Endothelial cell of umbilical vein (primary cell): ENCODE data around the gene C17orf67. TPM values are rescaled to one million over a fixed set of nuclear protein-coding genes. Genes with fewer than 3 reads are reported as not detected.

Experiments
- BruUV-seq: library from RNA; stranded (reverse); fragments of 400-500 nt; replicated peaks from 2 replicates; lab custom pipeline; 2021; lab: Mats Ljungman, UMichigan
- CTCF ChIA-PET: fragments of 300-600, 350-600 bp; sonication (Branson Sonifier 250); formaldehyde crosslinking; loops from one replicate; lab custom pipeline; 2021; ENCODE audit warnings: antibody characterized with exemption, inconsistent platforms; lab: Charles Lee
- POLR2A ChIA-PET: fragments of 300-600, 350-600 bp; sonication (Branson Sonifier 250); formaldehyde crosslinking; loops from one replicate; lab custom pipeline; 2021; ENCODE audit warnings: antibody characterized with exemption, inconsistent platforms; lab: Charles Lee
- DNase-seq: peaks from one replicate; pipeline ENCODE4 v3.0.0-alpha.2; 2011; ENCODE audit warnings: low read depth, low spot score
- FAIRE-seq: peaks from 2 replicates; lab custom pipeline; 2011; peaks lifted over from hg19 to GRCh38; lab: Jason Lieb, UNC
- H2AFZ ChIP-seq: 2 replicates; pipeline ENCODE4 v1.6.0; 2012; ENCODE audit warnings: low read depth, low read length, control low read depth, inconsistent platforms
- H3K27ac ChIP-seq: 2 replicates; pipeline ENCODE4 v1.5.1; 2011; ENCODE audit warnings: low read depth, mild to moderate bottlenecking, control low read depth, low read length, moderate library complexity; ENCODE audit not compliant: insufficient read depth
- H3K27me3 ChIP-seq, 2 experiments: 2 replicates each; pipeline versions ENCODE4 v1.6.0 to v1.6.1; 2011; ENCODE audit warnings: low read length in 2 of 2, mixed read lengths in 1 of 2; ENCODE audit not compliant: control insufficient read depth in 2 of 2, insufficient read depth in 2 of 2
- H3K36me3 ChIP-seq, 2 experiments: 2 replicates in 1 of 2; 3 replicates in 1 of 2; pipeline ENCODE4 v1.5.1; 2011; ENCODE audit warnings: low read length in 2 of 2, mild to moderate bottlenecking in 1 of 2, moderate library complexity in 1 of 2; ENCODE audit not compliant: control insufficient read depth in 2 of 2, insufficient read depth in 2 of 2; ENCODE audit errors: extremely low read depth in 1 of 2
- H3K4me1 ChIP-seq: 3 replicates; pipeline ENCODE4 v1.5.1; 2011; ENCODE audit warnings: mild to moderate bottlenecking, low read length; ENCODE audit not compliant: control insufficient read depth, insufficient read depth; ENCODE audit errors: extremely low read depth
- H3K4me2 ChIP-seq: 2 replicates; pipeline ENCODE4 v1.6.1; 2011; ENCODE audit warnings: low read length, control low read depth, mixed read lengths; ENCODE audit not compliant: insufficient read depth
- H3K4me3 ChIP-seq, 3 experiments: fragments of 200-600 bp in 1 of 3; sonication (generic), shearing (Covaris generic) in 1 of 3; replicated peaks in 1 of 3; 2 replicates each; pipeline ENCODE4 v1.5.1; 2011 to 2016; ENCODE audit warnings: control low read depth in 3 of 3, low read length in 3 of 3, mild to moderate bottlenecking in 2 of 3, inconsistent platforms in 1 of 3, low read depth in 1 of 3, moderate library complexity in 1 of 3; ENCODE audit not compliant: insufficient read depth in 1 of 3
- H3K79me2 ChIP-seq: 2 replicates; pipeline ENCODE4 v1.6.0; 2012; ENCODE audit warnings: low read length, inconsistent platforms; ENCODE audit not compliant: control insufficient read depth, insufficient read depth
- H3K9ac ChIP-seq: replicated peaks from 2 replicates; pipeline ENCODE3; 2011; ENCODE audit warnings: low read length, control low read depth; ENCODE audit not compliant: insufficient read depth; ENCODE audit errors: extremely low read depth
- H3K9me1 ChIP-seq: replicated peaks from 3 replicates; pipeline ENCODE4 v1.6.0; 2011; ENCODE audit warnings: mild to moderate bottlenecking, low read length; ENCODE audit not compliant: control insufficient read depth, insufficient read depth; ENCODE audit errors: extremely low read depth
- H3K9me3 ChIP-seq: replicated peaks from 2 replicates; pipeline ENCODE4 v1.5.1; 2012; ENCODE audit warnings: low read length, inconsistent platforms; ENCODE audit not compliant: control insufficient read depth, insufficient read depth
- H4K20me1 ChIP-seq: replicated peaks from 2 replicates; pipeline ENCODE3; 2011; ENCODE audit warnings: mild to moderate bottlenecking, low read length; ENCODE audit not compliant: control insufficient read depth, insufficient read depth; ENCODE audit errors: extremely low read depth
- FOS ChIP-seq: IDR thresholded peaks from 2 replicates; pipeline ENCODE4 v1.6.1; 2011; ENCODE audit warnings: mild to moderate bottlenecking, low read length, moderate library complexity, borderline replicate concordance; ENCODE audit not compliant: insufficient read depth
- GATA2 ChIP-seq: IDR thresholded peaks from 2 replicates; pipeline ENCODE4 v1.7.0; 2011; ENCODE audit warnings: low read depth, mild to moderate bottlenecking, moderate library complexity, mixed read lengths, low read length; ENCODE audit not compliant: insufficient read length, insufficient read depth
- JUN ChIP-seq: IDR thresholded peaks from 2 replicates; pipeline ENCODE4 v1.6.1; 2011; ENCODE audit warnings: borderline replicate concordance, low read depth; ENCODE audit not compliant: insufficient read length, insufficient read depth
- POLR2AphosphoS5 ChIP-seq: IDR thresholded peaks from 2 replicates; pipeline ENCODE4 v1.6.1; 2012; ENCODE audit warnings: low read depth, mild to moderate bottlenecking, control low read depth, low read length, moderate library complexity; ENCODE audit not compliant: insufficient read depth
- dilution Hi-C: fragments of 300-500 bp; cut with MboI; formaldehyde crosslinking; loops from one replicate; pipeline ENCODE4 v1.15.0; 2019; ENCODE audit warnings: low sequenced_read_pairs; ENCODE audit not compliant: extremely low pct_ligation_motif_present
- intact Hi-C: fragments of 100-400 bp; cut with micrococcal nuclease; formaldehyde crosslinking; loops from one replicate; pipeline ENCODE4 v1.10.0; 2022
- polyA plus RNA-seq, 4 experiments: library from polyadenylated mRNA; depleted of rRNA in 3 of 4; stranded (reverse) in 3 of 4; unstranded in 1 of 4; fragments of >200 nt; gene quantifications; 2 replicates each; pipeline versions ENCODE4 v1.2.1 to v1.2.3, GENCODE V29; 2011 to 2012; ENCODE audit warnings: missing spikeins in 1 of 4
- total RNA-seq: library from RNA; stranded (reverse); gene quantifications from 2 replicates; pipeline ENCODE4 v1.2.3, GENCODE V29; 2021
- TF ChIP-seq, protein P1 (sequence below): IDR thresholded peaks from 2 replicates; pipeline ENCODE4 v1.6.1; 2011; ENCODE audit not compliant: insufficient read depth, insufficient read length

Gene C17orf67
- total and polyA plus RNA-seq, 2 donors (not counting 3 experiments of a cell fraction or from before 2014, with no cell fraction given), result 1.9 to 5.8 TPM

DNA sequence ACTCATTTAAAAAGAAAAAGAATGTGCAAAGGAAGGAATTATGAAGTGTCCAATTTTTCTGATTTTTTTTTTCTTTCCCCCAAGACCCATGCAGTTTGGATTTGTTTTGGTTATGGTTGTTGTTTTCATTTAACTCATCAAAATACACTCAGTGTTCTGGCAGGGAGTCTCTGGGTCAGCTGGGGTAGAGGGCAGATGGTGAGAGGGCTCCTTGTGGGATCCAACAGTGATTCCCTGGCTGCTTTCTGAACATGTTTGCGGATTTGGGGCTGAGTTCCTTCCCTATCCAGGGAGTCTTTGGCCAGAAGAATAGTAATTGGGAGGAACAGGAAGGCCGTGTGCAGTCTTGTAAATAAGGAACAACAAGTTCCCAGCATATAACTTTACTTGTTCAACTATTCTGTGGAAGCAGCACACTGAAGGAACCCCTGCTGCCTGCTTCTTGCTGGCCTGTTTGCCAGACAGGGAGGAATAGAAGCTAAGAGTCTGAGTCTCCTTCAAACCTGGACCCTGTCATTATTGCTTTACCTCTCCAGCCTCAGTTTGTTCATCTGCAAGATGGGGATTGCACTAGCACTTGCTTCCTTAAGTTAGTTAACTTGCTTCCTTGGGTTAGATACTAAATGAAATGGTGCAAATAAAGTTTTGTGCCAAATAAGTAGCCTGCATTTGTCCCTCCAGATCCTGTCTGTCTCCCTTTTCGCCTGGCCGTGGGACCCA, 32.1 kb downstream of the C17orf67 start:
- no peak overlapping the region for H3K4me2 ChIP-seq
- dilution Hi-C loops, result no loop called here
- H3K4me1 ChIP-seq, result no peaks in the 10 kb centered on the region
- H3K9ac ChIP-seq, result no peak overlapping the region
- no peaks in the 10 kb centered on the region for H3K27me3 ChIP-seq
- intact Hi-C loops, result no loop called here
- no peaks in the 10 kb centered on the region for H3K9me1 ChIP-seq
- no TSS peak for BruUV-seq
- no peak overlapping the region for H2AFZ ChIP-seq
- no peak overlapping the region for H3K4me3 ChIP-seq
- ChIA-PET CTCF (no interaction called here), POLR2A (no interaction called here)
- DNase-seq, result no peak
- H4K20me1 ChIP-seq, result no peaks in the 10 kb centered on the region
- no peaks in the 10 kb centered on the region for H3K79me2 ChIP-seq
- H3K27ac ChIP-seq, result no peak overlapping the region
- no peaks in the 10 kb centered on the region for H3K9me3 ChIP-seq
- TF ChIP-seq JUN, result no peak
- TF ChIP-seq FOS, result no peak
- TF ChIP-seq GATA2, result no peak
- TF ChIP-seq, protein P1, sequence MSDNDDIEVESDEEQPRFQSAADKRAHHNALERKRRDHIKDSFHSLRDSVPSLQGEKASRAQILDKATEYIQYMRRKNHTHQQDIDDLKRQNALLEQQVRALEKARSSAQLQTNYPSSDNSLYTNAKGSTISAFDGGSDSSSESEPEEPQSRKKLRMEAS, result no peak
- no peak for TF ChIP-seq POLR2AphosphoS5
- no peak for FAIRE-seq
- no peaks in the 10 kb centered on the region for H3K36me3 ChIP-seq

DNA sequence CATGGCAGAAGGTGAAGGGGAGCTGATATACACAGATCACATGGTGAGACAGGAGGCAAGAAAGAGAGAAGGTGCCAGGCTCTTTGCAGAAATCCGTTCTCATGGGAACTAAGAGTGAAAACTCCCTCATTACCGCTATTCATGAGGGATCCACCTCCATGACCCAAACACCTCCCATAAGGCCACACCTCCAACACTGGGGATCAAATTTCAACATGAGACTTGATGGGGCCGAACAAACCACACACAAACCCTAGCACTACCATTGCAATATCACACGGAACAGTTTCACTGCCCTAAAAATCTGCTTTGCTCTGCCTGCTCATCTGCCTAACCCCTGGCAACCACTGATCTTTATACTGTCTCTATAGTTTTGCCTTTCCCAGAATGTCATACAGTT, 34.8 kb downstream of the C17orf67 start:
- Histone ChIP-seq H3K36me3 (no peaks in the 10 kb centered on the region), H3K9me1 (no peaks in the 10 kb centered on the region), H3K9me3 (no peaks in the 10 kb centered on the region), H3K79me2 (no peaks in the 10 kb centered on the region), H3K4me2 (no peak overlapping the region), H3K4me1 (no peaks in the 10 kb centered on the region), H2AFZ (no peak overlapping the region), H3K9ac (no peak overlapping the region), H3K27ac (no peak overlapping the region), H3K27me3 (peaks cover 0 to 3% of the 10 kb centered on the region in 2 experiments), H3K4me3 (no peak overlapping the region), H4K20me1 (no peaks in the 10 kb centered on the region)
- FAIRE-seq (no peak), DNase-seq (no peak)
- ChIA-PET POLR2A (no interaction called here), CTCF (interaction anchor here (2.5 kb wide), 1 partner anchor 21 kb away, joined by 8 read pairs; no protein-coding TSS in a partner anchor)
- TF ChIP-seq, protein P1, result no peak
- TF ChIP-seq POLR2AphosphoS5, result no peak
- no TSS peak for BruUV-seq
- dilution Hi-C loops (no loop called here), intact Hi-C loops (no loop called here)
